Urothelium cell line (cell line): ENCODE data around the gene SLC7A5.
"Not testable (repeated sequence)": the region's sequence is repeated elsewhere in the genome, so short reads cannot be mapped to it uniquely, and the experiment has no call there.

Experiments used
- DNase-seq: peaks from one replicate; pipeline ENCODE4 v3.0.0; 2011; ENCODE audit warnings: low spot score, mixed read lengths
- FAIRE-seq: peaks from 2 replicates; lab custom pipeline; 2011; peaks lifted over from hg19 to GRCh38; lab: Jason Lieb, UNC

Gene SLC7A5

GRCh38 chr16:87806641-87807546, 62.4 kb downstream of the SLC7A5 start:
- peak; percentile 59 for FAIRE-seq
- DNase-seq = peak; percentile 81

GRCh38 chr16:87806261-87806640, 63.1 kb downstream of the SLC7A5 start:
- DNase-seq = peak; percentile 52
- no peak for FAIRE-seq

GRCh38 chr16:87803385-87803784, 65.9 kb downstream of the SLC7A5 start:
- DNase-seq = no peak
- no peak for FAIRE-seq

GRCh38 chr16:87802670-87803069, 66.6 kb downstream of the SLC7A5 start:
- FAIRE-seq = no peak
- no peak for DNase-seq

GRCh38 chr16:87801679-87802259, 67.5 kb downstream of the SLC7A5 start:
- DNase-seq = no peak

GRCh38 chr16:87800497-87800896, 68.8 kb downstream of the SLC7A5 start:
- FAIRE-seq (no peak), DNase-seq (no peak)

More at GRCh38 chr16:87801679-87802259, 67.5 kb downstream of the SLC7A5 start:
- FAIRE-seq = no peak

- DNase-seq (no peak), FAIRE-seq (no peak)
Measured at GRCh38 chr16:87795336-87795735, 74.0 kb downstream of the SLC7A5 start.

- DNase-seq = no peak
- no peak for FAIRE-seq
Measured at GRCh38 chr16:87794485-87795078, 74.7 kb downstream of the SLC7A5 start.

GRCh38 chr16:87792205-87792565, 77.1 kb downstream of the SLC7A5 start:
- DNase-seq (no peak), FAIRE-seq (no peak)

GRCh38 chr16:87791295-87792204, 77.8 kb downstream of the SLC7A5 start:
- DNase-seq = no peak
- no peak for FAIRE-seq

- FAIRE-seq (no peak), DNase-seq (no peak)
Measured at GRCh38 chr16:87790292-87791100, 78.8 kb downstream of the SLC7A5 start.

GRCh38 chr16:87789437-87790291, 79.6 kb downstream of the SLC7A5 start:
- DNase-seq (no peak), FAIRE-seq (no peak)

- not testable (repeated sequence) for FAIRE-seq, DNase-seq
Measured at GRCh38 chr16:87788730-87789436, 80.4 kb downstream of the SLC7A5 start.

GRCh38 chr16:87787451-87788091, 81.7 kb downstream of the SLC7A5 start:
- DNase-seq, FAIRE-seq: not testable (repeated sequence)

GRCh38 chr16:87784812-87785211, 84.5 kb downstream of the SLC7A5 start:
- no peak for DNase-seq
- no peak for FAIRE-seq

GRCh38 chr16:87782033-87782432, 87.3 kb downstream of the SLC7A5 start:
- DNase-seq (no peak), FAIRE-seq (no peak)

- peak; percentile 68 for DNase-seq
- FAIRE-seq = no peak
Measured at GRCh38 chr16:87780385-87780989, 88.8 kb downstream of the SLC7A5 start.
